ENCODE data around the gene EID1.
"Not testable (repeated sequence)": the region's sequence is repeated elsewhere in the genome, so short reads cannot be mapped to it uniquely, and the experiment has no call there.

EID1 gene

GRCh38 chr15:48877630-48878595 lies at the start of gene EID1:
Gene EID1, plus strand, starts transcription at chr15:48878134. Its CDS starts 43 bp downstream, at chr15:48878177.
- DNase-seq (ENCODE audit: extremely low read depth in 1 of 2, low read depth in 1 of 2) = peak; percentile 72 to 87

- no peak for DNase-seq (ENCODE audit: extremely low read depth in 1 of 2, low read depth in 1 of 2)
These were observed 49.5 kb upstream of the EID1 start for GRCh38 chr15:48828471-48828870.

GRCh38 chr15:48828906-48829305 lies 49.0 kb upstream of the EID1 start:
- DNase-seq (ENCODE audit: extremely low read depth in 1 of 2, low read depth in 1 of 2) = no peak

- no peak for DNase-seq (ENCODE audit: extremely low read depth in 1 of 2, low read depth in 1 of 2)
These were observed 45.3 kb upstream of the EID1 start for GRCh38 chr15:48832648-48833047.

- DNase-seq (ENCODE audit: extremely low read depth in 1 of 2, low read depth in 1 of 2) = no peak
These were observed 44.3 kb upstream of the EID1 start for GRCh38 chr15:48833526-48834239.

- DNase-seq (ENCODE audit: extremely low read depth in 1 of 2, low read depth in 1 of 2) = no peak
These were observed 43.2 kb upstream of the EID1 start for GRCh38 chr15:48834756-48835155.

GRCh38 chr15:48842501-48842900 lies 35.4 kb upstream of the EID1 start:
- DNase-seq (ENCODE audit: extremely low read depth in 1 of 2, low read depth in 1 of 2) = no peak

GRCh38 chr15:48845123-48845522 lies 32.8 kb upstream of the EID1 start:
- DNase-seq (ENCODE audit: extremely low read depth in 1 of 2, low read depth in 1 of 2) = no peak

- DNase-seq (ENCODE audit: extremely low read depth in 1 of 2, low read depth in 1 of 2) = no peak
These were observed 27.3 kb upstream of the EID1 start for GRCh38 chr15:48850648-48851047.

GRCh38 chr15:48851956-48852355 lies 26.0 kb upstream of the EID1 start:
- DNase-seq (ENCODE audit: extremely low read depth in 1 of 2, low read depth in 1 of 2) = no peak

- DNase-seq (ENCODE audit: extremely low read depth in 1 of 2, low read depth in 1 of 2) = not testable (repeated sequence)
These were observed 23.5 kb upstream of the EID1 start for GRCh38 chr15:48854434-48854833.

- DNase-seq (ENCODE audit: extremely low read depth in 1 of 2, low read depth in 1 of 2) = no peak
These were observed 22.2 kb upstream of the EID1 start for GRCh38 chr15:48855501-48856440.

- no peak for DNase-seq (ENCODE audit: extremely low read depth in 1 of 2, low read depth in 1 of 2)
These were observed 21.0 kb upstream of the EID1 start for GRCh38 chr15:48856942-48857341.

GRCh38 chr15:48858401-48858800 lies 19.5 kb upstream of the EID1 start:
- no peak for DNase-seq (ENCODE audit: extremely low read depth in 1 of 2, low read depth in 1 of 2)

GRCh38 chr15:48859426-48859825 lies 18.5 kb upstream of the EID1 start:
- no peak for DNase-seq (ENCODE audit: extremely low read depth in 1 of 2, low read depth in 1 of 2)

- no peak for DNase-seq (ENCODE audit: extremely low read depth in 1 of 2, low read depth in 1 of 2)
These were observed 16.0 kb upstream of the EID1 start for GRCh38 chr15:48861813-48862431.

GRCh38 chr15:48862705-48863104 lies 15.2 kb upstream of the EID1 start:
- DNase-seq (ENCODE audit: extremely low read depth in 1 of 2, low read depth in 1 of 2) = no peak

GRCh38 chr15:48865370-48866079 lies 12.4 kb upstream of the EID1 start:
- no peak for DNase-seq (ENCODE audit: extremely low read depth in 1 of 2, low read depth in 1 of 2)

- DNase-seq (ENCODE audit: extremely low read depth in 1 of 2, low read depth in 1 of 2) = no peak
These were observed 11.8 kb upstream of the EID1 start for GRCh38 chr15:48866141-48866563.

GRCh38 chr15:48868023-48868422 lies 9.9 kb upstream of the EID1 start:
- no peak for DNase-seq (ENCODE audit: extremely low read depth in 1 of 2, low read depth in 1 of 2)
